ENCODE results near the gene SLC43A2. TPM values are rescaled to one million over a fixed set of nuclear protein-coding genes. Genes with fewer than 3 reads are reported as not detected.

Gene SLC43A2
- polyA plus RNA-seq, 1 of the 3 experiments (the other 2 are of a cell fraction): 9.8 TPM

DNA sequence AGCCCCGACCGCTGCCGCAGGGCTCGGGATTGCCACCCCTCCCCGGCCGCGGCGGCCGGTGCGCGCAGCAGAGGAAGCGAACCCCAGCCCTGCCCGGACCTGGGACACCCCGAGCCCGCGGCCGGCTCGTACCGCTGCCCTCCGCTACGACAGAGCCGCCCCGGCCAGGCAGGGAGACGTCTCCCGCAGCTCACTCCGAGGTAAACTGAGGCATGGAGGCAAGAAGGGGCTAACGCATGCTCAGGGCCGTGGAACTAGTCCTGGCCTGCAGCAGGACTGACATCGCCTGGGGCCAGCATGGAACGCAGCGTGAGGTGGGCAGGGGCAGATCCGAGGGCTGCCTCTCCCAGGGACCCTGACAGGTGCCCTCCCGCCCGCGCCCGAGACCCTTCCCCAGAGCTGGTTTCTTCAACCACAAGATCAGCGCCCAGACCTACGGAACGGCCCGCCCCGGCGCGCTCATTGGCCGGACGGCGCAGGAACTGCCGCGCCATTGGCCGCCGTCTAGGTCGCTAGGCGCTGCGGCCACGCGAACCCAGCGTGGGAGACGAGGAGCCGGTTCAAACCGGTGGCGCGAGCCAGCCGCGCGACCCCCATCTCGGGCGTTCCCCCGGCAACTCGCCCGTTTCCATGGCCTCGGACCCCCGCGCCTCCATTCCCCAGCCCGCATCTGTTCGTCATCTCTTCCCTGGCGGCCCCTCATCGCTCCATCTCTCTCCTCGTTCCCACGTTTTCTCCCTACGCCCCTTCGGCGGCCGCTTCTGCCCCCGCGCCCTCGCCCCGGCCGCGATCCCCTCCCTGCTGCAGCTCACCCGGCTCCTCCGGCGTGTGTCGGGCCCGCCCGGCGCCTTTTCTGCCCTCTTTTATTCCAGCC lies at the start of gene SLC43A2 (continued):
- TF ChIP-seq, protein P1, sequence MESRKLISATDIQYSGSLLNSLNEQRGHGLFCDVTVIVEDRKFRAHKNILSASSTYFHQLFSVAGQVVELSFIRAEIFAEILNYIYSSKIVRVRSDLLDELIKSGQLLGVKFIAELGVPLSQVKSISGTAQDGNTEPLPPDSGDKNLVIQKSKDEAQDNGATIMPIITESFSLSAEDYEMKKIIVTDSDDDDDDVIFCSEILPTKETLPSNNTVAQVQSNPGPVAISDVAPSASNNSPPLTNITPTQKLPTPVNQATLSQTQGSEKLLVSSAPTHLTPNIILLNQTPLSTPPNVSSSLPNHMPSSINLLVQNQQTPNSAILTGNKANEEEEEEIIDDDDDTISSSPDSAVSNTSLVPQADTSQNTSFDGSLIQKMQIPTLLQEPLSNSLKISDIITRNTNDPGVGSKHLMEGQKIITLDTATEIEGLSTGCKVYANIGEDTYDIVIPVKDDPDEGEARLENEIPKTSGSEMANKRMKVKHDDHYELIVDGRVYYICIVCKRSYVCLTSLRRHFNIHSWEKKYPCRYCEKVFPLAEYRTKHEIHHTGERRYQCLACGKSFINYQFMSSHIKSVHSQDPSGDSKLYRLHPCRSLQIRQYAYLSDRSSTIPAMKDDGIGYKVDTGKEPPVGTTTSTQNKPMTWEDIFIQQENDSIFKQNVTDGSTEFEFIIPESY (IDR thresholded peaks at IDR 0.05; ENCODE audit: borderline replicate concordance, low read depth): no peak
- TF ChIP-seq NRF1 (IDR thresholded peaks at IDR 0.05; ENCODE audit: low read depth, low read length) (no peak; the same call in 1 of the 2 replicates), NFIC (IDR thresholded peaks at IDR 0.05; ENCODE audit: borderline replicate concordance) (no peak), TAF1 (IDR thresholded peaks at IDR 0.05; ENCODE audit: borderline replicate concordance, low read depth, low read length) (no peak), POLR2AphosphoS5 (IDR thresholded peaks at IDR 0.05; ENCODE audit: low read depth, low read length) (no peak), TCF12 (IDR thresholded peaks at IDR 0.05) (no peak), YY1 (IDR thresholded peaks at IDR 0.05; ENCODE audit: low read depth) (no peak), RXRA (IDR thresholded peaks at IDR 0.05; ENCODE audit: borderline replicate concordance, low read depth) (no peak), MXI1 (IDR thresholded peaks at IDR 0.05; ENCODE audit: low read depth, low read length) (peak; percentile 77)
- TF ChIP-seq, protein P2, sequence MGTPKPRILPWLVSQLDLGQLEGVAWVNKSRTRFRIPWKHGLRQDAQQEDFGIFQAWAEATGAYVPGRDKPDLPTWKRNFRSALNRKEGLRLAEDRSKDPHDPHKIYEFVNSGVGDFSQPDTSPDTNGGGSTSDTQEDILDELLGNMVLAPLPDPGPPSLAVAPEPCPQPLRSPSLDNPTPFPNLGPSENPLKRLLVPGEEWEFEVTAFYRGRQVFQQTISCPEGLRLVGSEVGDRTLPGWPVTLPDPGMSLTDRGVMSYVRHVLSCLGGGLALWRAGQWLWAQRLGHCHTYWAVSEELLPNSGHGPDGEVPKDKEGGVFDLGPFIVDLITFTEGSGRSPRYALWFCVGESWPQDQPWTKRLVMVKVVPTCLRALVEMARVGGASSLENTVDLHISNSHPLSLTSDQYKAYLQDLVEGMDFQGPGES (IDR thresholded peaks at IDR 0.05; ENCODE audit: low read depth, low read length): peak; percentile 37; the same call in 1 of the 2 replicates
- TF ChIP-seq, protein P3, sequence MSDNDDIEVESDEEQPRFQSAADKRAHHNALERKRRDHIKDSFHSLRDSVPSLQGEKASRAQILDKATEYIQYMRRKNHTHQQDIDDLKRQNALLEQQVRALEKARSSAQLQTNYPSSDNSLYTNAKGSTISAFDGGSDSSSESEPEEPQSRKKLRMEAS (IDR thresholded peaks at IDR 0.05; ENCODE audit: low read depth): peak; percentile 53

DNA sequence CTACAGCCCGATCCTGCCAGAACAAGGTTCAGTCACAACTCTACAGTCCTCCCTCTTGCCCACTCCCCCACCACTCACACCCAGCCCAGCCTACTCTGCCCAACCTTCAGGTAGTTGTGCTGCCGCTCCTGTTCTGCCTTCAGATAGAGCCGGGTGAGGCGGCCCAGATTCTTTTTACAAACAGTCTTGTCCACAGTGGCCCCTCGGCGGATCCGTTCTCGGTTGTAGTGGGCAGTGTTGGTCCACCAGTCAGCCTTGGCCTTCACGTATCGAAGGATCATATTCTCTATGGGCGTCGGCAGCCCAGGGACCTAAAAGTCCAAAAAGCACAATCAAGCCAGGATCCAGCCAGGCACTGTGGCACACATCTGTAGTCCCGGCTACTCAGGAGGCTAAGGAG lies 47.8 kb upstream of the SLC43A2 start:
- ChIA-PET CTCF (no interaction called here), POLR2A (no interaction called here)
- TF ChIP-seq GABPA (IDR thresholded peaks at IDR 0.05; ENCODE audit: low read depth): no peak
- TF ChIP-seq, protein P4, sequence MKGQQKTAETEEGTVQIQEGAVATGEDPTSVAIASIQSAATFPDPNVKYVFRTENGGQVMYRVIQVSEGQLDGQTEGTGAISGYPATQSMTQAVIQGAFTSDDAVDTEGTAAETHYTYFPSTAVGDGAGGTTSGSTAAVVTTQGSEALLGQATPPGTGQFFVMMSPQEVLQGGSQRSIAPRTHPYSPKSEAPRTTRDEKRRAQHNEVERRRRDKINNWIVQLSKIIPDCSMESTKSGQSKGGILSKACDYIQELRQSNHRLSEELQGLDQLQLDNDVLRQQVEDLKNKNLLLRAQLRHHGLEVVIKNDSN (IDR thresholded peaks at IDR 0.05; ENCODE audit: borderline replicate concordance, low read depth): no peak
- TF ChIP-seq YY1 (IDR thresholded peaks at IDR 0.05; ENCODE audit: low read depth): no peak
- no peak for TF ChIP-seq TAF1 (IDR thresholded peaks at IDR 0.05; ENCODE audit: borderline replicate concordance, low read depth, low read length)
- TF ChIP-seq TCF12 (IDR thresholded peaks at IDR 0.05): no peak
- TF ChIP-seq, protein P5, sequence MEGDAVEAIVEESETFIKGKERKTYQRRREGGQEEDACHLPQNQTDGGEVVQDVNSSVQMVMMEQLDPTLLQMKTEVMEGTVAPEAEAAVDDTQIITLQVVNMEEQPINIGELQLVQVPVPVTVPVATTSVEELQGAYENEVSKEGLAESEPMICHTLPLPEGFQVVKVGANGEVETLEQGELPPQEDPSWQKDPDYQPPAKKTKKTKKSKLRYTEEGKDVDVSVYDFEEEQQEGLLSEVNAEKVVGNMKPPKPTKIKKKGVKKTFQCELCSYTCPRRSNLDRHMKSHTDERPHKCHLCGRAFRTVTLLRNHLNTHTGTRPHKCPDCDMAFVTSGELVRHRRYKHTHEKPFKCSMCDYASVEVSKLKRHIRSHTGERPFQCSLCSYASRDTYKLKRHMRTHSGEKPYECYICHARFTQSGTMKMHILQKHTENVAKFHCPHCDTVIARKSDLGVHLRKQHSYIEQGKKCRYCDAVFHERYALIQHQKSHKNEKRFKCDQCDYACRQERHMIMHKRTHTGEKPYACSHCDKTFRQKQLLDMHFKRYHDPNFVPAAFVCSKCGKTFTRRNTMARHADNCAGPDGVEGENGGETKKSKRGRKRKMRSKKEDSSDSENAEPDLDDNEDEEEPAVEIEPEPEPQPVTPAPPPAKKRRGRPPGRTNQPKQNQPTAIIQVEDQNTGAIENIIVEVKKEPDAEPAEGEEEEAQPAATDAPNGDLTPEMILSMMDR (IDR thresholded peaks at IDR 0.05): no peak
- TF ChIP-seq, protein P6, sequence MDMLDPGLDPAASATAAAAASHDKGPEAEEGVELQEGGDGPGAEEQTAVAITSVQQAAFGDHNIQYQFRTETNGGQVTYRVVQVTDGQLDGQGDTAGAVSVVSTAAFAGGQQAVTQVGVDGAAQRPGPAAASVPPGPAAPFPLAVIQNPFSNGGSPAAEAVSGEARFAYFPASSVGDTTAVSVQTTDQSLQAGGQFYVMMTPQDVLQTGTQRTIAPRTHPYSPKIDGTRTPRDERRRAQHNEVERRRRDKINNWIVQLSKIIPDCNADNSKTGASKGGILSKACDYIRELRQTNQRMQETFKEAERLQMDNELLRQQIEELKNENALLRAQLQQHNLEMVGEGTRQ (IDR thresholded peaks at IDR 0.05; ENCODE audit: borderline replicate concordance, low read depth, low read length): no peak
- no peak for TF ChIP-seq FOXJ3 (CRISPR knock-in tag; IDR thresholded peaks at IDR 0.05)
- TF ChIP-seq TEAD4 (IDR thresholded peaks at IDR 0.05; ENCODE audit: borderline replicate concordance, insufficient read depth): no peak
- 95% methylated on average over 13 of the region's 13 CpGs for WGBS (ENCODE audit: low lambda C conversion rate)
- Histone ChIP-seq H3K9me3 (no peaks in the 10 kb centered on the region), H3K36me3 (replicated peaks in 1 of 2; ENCODE audit: control insufficient read depth in 1 of 2, insufficient read depth in 2 of 2, low read length in 1 of 2) (peaks cover 84 to 89% of the 10 kb centered on the region in 2 experiments), H3K79me2 (ENCODE audit: insufficient read depth) (peaks cover 37% of the 10 kb centered on the region), H3K4me1 (ENCODE audit: control insufficient read depth in 1 of 2, insufficient read depth in 2 of 2, low read depth in 1 of 2, low read length in 1 of 2) (no peaks in the 10 kb centered on the region), H3F3A (replicated peaks; ENCODE audit: insufficient read depth) (peaks cover 17% of the 10 kb centered on the region), H4K20me1 (ENCODE audit: insufficient read depth) (peaks cover 4% of the 10 kb centered on the region), H2AFZ (ENCODE audit: low read depth) (no peak overlapping the region), H3K27me3 (ENCODE audit: insufficient read depth) (no peaks in the 10 kb centered on the region), H3K9me2 (no peaks in the 10 kb centered on the region), H3K27ac (ENCODE audit: low read depth in 2 of 2, low read length in 1 of 2) (no peak overlapping the region), H3K9ac (no peak overlapping the region), H3K4me3 (ENCODE audit: low read depth in 2 of 2, low read length in 1 of 2) (no peak overlapping the region), H3K4me2 (no peak overlapping the region)
- DNase-seq: no peak

All from SK-N-SH (cell line).